IMR-90 (cell line): ENCODE results near the gene SPP1. TPM values are rescaled to one million over a fixed set of nuclear protein-coding genes. Genes with fewer than 3 reads are reported as not detected.

ENCODE experiments used
- ATAC-seq: fragments of 200-7000 bp; cut with Tn5 transposase; 2 replicates; pipeline ENCODE4 v1.9.1; 2020; ENCODE audit warnings: low read depth, mild to moderate bottlenecking, moderate library complexity
- BruUV-seq: library from RNA; stranded (reverse); fragments of 400-500 nt; replicated peaks from 2 replicates; lab custom pipeline; 2021; lab: Mats Ljungman, UMichigan
- CTCF ChIA-PET: fragments of 300-600 bp; formaldehyde crosslinking; extraction: SDS; loops from one replicate; lab custom pipeline; 2021; ENCODE audit warnings: antibody characterized with exemption; lab: Yijun Ruan, JAX
- POLR2A ChIA-PET: fragments of 300-600 bp; sonication (Branson Sonifier 250); formaldehyde crosslinking; loops from one replicate; lab custom pipeline; 2022; ENCODE audit warnings: antibody characterized with exemption; ENCODE audit not compliant: unreplicated experiment; lab: Charles Lee
- DNase-seq: peaks from one replicate; pipeline ENCODE4 v3.0.0; 2013
- H2AFZ ChIP-seq: replicated peaks from 2 replicates; pipeline ENCODE3; 2013; ENCODE audit warnings: low read length, mild to moderate bottlenecking; ENCODE audit not compliant: poor library complexity
- H2AK5ac ChIP-seq: 2 replicates; pipeline ENCODE4 v1.6.1; 2013; ENCODE audit warnings: low read depth, low read length, inconsistent platforms
- H2AK9ac ChIP-seq: replicated peaks from 2 replicates; pipeline ENCODE3; 2013; ENCODE audit warnings: mild to moderate bottlenecking, low read depth, low read length, moderate library complexity; ENCODE audit not compliant: poor library complexity
- H2BK120ac ChIP-seq: 2 replicates; pipeline ENCODE4 v1.6.1; 2013; ENCODE audit warnings: low read depth, low read length, inconsistent platforms
- H2BK15ac ChIP-seq: 3 replicates; pipeline ENCODE4 v1.6.1; 2013; ENCODE audit warnings: low read depth, low read length, inconsistent platforms
- H2BK20ac ChIP-seq: 2 replicates; pipeline ENCODE4 v1.6.1; 2013; ENCODE audit warnings: low read depth, mild to moderate bottlenecking, inconsistent platforms, low read length, moderate library complexity
- H2BK5ac ChIP-seq: 2 replicates; pipeline ENCODE4 v1.6.1; 2013; ENCODE audit warnings: mild to moderate bottlenecking, low read depth, low read length, inconsistent platforms; ENCODE audit not compliant: poor library complexity, severe bottlenecking
- H3K14ac ChIP-seq: replicated peaks from 2 replicates; pipeline ENCODE4 v1.6.1; 2013; ENCODE audit warnings: low read depth, low read length, inconsistent platforms
- H3K18ac ChIP-seq: 2 replicates; pipeline ENCODE4 v1.6.1; 2013; ENCODE audit warnings: low read depth, low read length, control low read depth
- H3K23ac ChIP-seq: 2 replicates; pipeline ENCODE4 v1.6.1; 2013; ENCODE audit warnings: low read depth, low read length, inconsistent platforms
- H3K27ac ChIP-seq: 2 replicates; pipeline ENCODE4 v1.5.1; 2013; ENCODE audit warnings: mild to moderate bottlenecking, control low read depth, low read length; ENCODE audit not compliant: insufficient read depth
- H3K27me3 ChIP-seq: 2 replicates; pipeline ENCODE4 v1.6.1; 2013; ENCODE audit warnings: low read length; ENCODE audit not compliant: control insufficient read depth, insufficient read depth
- H3K36me3 ChIP-seq: 2 replicates; pipeline ENCODE4 v1.6.1; 2013; ENCODE audit warnings: low read length, mixed read lengths; ENCODE audit not compliant: control insufficient read depth, insufficient read depth
- H3K4ac ChIP-seq: 2 replicates; pipeline ENCODE4 v1.6.1; 2013; ENCODE audit warnings: low read depth, low read length, inconsistent platforms
- H3K4me1 ChIP-seq: 2 replicates; pipeline ENCODE4 v1.6.1; 2013; ENCODE audit warnings: low read length, mixed read lengths; ENCODE audit not compliant: control insufficient read depth, insufficient read depth
- H3K4me2 ChIP-seq: 2 replicates; pipeline ENCODE4 v1.6.1; 2013; ENCODE audit warnings: low read depth, mild to moderate bottlenecking, control low read depth, low read length, moderate library complexity
- H3K4me3 ChIP-seq: 2 replicates; pipeline ENCODE4 v1.5.1; 2013; ENCODE audit warnings: low read depth, mild to moderate bottlenecking, control low read depth, low read length, moderate library complexity; ENCODE audit not compliant: insufficient read depth
- H3K56ac ChIP-seq: 2 replicates; pipeline ENCODE4 v1.6.1; 2013; ENCODE audit warnings: low read length, inconsistent platforms; ENCODE audit not compliant: insufficient read depth; ENCODE audit errors: extremely low read depth
- H3K79me1 ChIP-seq, 2 experiments: 2 replicates each; pipeline ENCODE4 v1.6.1; 2013; ENCODE audit warnings: low read length in 2 of 2, inconsistent platforms in 1 of 2, low read depth in 1 of 2
- H3K9ac ChIP-seq: 2 replicates; pipeline ENCODE4 v1.6.1; 2013; ENCODE audit warnings: low read depth, low read length, control low read depth
- H3K9me1 ChIP-seq: 2 replicates; pipeline ENCODE4 v1.6.1; 2013; ENCODE audit warnings: low read length, inconsistent platforms; ENCODE audit not compliant: insufficient read depth
- H3K9me3 ChIP-seq: 2 replicates; pipeline ENCODE4 v1.6.1; 2013; ENCODE audit warnings: low read length; ENCODE audit not compliant: control insufficient read depth, insufficient read depth
- H4K20me1 ChIP-seq: 2 replicates; pipeline ENCODE4 v1.6.1; 2013; ENCODE audit warnings: low read length, inconsistent platforms; ENCODE audit not compliant: insufficient read depth
- H4K5ac ChIP-seq: 2 replicates; pipeline ENCODE4 v1.6.1; 2013; ENCODE audit warnings: mild to moderate bottlenecking, low read depth, low read length, control low read depth
- H4K8ac ChIP-seq, 2 experiments: 2 replicates each; pipeline ENCODE4 v1.6.1; 2013; ENCODE audit warnings: low read depth in 2 of 2, low read length in 2 of 2, control low read depth in 1 of 2, inconsistent platforms in 1 of 2
- H4K91ac ChIP-seq: 2 replicates; pipeline ENCODE4 v1.6.1; 2013; ENCODE audit warnings: low read depth, low read length, inconsistent platforms; ENCODE audit not compliant: insufficient read depth
- CEBPB ChIP-seq: IDR thresholded peaks from 2 replicates; pipeline ENCODE4 v1.6.1; 2012; ENCODE audit warnings: low read depth, low read length, improper control_type of control experiment
- CHD1 ChIP-seq: IDR thresholded peaks from 2 replicates; pipeline ENCODE4 v1.6.1; 2012; ENCODE audit warnings: low read depth, low read length, improper control_type of control experiment
- FOS ChIP-seq: fragments of 150-350 bp; IDR thresholded peaks from 2 replicates; pipeline ENCODE4 v1.6.1; 2016; ENCODE audit warnings: low read depth, low read length
- MAZ ChIP-seq: IDR thresholded peaks from 2 replicates; pipeline ENCODE4 v1.6.1; 2012; ENCODE audit warnings: low read depth, mild to moderate bottlenecking, low read length, improper control_type of control experiment, moderate library complexity, borderline replicate concordance
- NFE2L2 ChIP-seq: fragments of 150-350 bp; IDR thresholded peaks from 2 replicates; pipeline ENCODE4 v1.6.1; 2016; ENCODE audit warnings: low read depth, mild to moderate bottlenecking, low read length
- POLR2A ChIP-seq: IDR thresholded peaks from 2 replicates; pipeline ENCODE4 v1.6.1; 2012; ENCODE audit warnings: mild to moderate bottlenecking, low read depth, low read length
- RAD21 ChIP-seq: IDR thresholded peaks from 2 replicates; pipeline ENCODE4 v1.6.1; 2012; ENCODE audit warnings: low read length, improper control_type of control experiment
- SMC3 ChIP-seq: fragments of 150-350 bp; IDR thresholded peaks from 2 replicates; pipeline ENCODE4 v1.6.1; 2016; ENCODE audit warnings: low read depth, mild to moderate bottlenecking, antibody characterized with exemption, low read length, moderate library complexity
- WGBS, 2 experiments: methylation state at CpG; one replicate each; pipeline versions ENCODE4 v1.1.5 to v1.1.7; 2013; ENCODE audit warnings: missing lambda C conversion rate in 2 of 2; ENCODE audit not compliant: insufficient read length in 1 of 2; ENCODE audit errors: extremely low coverage in 2 of 2; 5-methylcytosine and 5-hydroxymethylcytosine counted together
- dilution Hi-C: fragments of 300-500 bp; cut with HindIII; formaldehyde crosslinking; loops from one replicate; pipeline ENCODE4 v1.14.3; 2018; ENCODE audit warnings: low sequenced_read_pairs; ENCODE audit not compliant: unreplicated experiment
- in situ Hi-C: fragments of 300-500 bp; cut with MboI; formaldehyde crosslinking; loops from 3 replicates; pipeline ENCODE4 v1.14.3; 2019; ENCODE audit warnings: low sequenced_read_pairs, inconsistent platforms, mixed read lengths
- intact Hi-C: fragments of 100-400 bp; cut with micrococcal nuclease; formaldehyde crosslinking; loops from 2 replicates; pipeline ENCODE4 v1.10.0; 2022
- polyA plus RNA-seq, 3 experiments: library from polyadenylated mRNA; depleted of rRNA; stranded (reverse); fragments of >200 nt; gene quantifications; 2 replicates each; pipeline ENCODE4 v1.2.3, GENCODE V29; 2012; ENCODE audit warnings: low replicate concordance in 1 of 3
- total RNA-seq: library from RNA; depleted of rRNA; stranded (reverse); fragments of >200 nt; gene quantifications from 2 replicates; pipeline ENCODE4 v1.2.3, GENCODE V29; 2012
- TF ChIP-seq, protein P1 (sequence below): fragments of 150-350 bp; IDR thresholded peaks from 2 replicates; pipeline ENCODE4 v1.6.1; 2017; ENCODE audit warnings: mild to moderate bottlenecking, antibody characterized with exemption, low read length, low read depth
- TF ChIP-seq, protein P2 (sequence below): conservative IDR thresholded peaks from 2 replicates; pipeline ENCODE4 v1.5.1; 2012; ENCODE audit warnings: mild to moderate bottlenecking, low read depth, low read length, improper control_type of control experiment

The SPP1 gene
- total and polyA plus RNA-seq, 2 of the 4 experiments (the other 2 are of a cell fraction) = 0.18 to 0.50 TPM

DNA sequence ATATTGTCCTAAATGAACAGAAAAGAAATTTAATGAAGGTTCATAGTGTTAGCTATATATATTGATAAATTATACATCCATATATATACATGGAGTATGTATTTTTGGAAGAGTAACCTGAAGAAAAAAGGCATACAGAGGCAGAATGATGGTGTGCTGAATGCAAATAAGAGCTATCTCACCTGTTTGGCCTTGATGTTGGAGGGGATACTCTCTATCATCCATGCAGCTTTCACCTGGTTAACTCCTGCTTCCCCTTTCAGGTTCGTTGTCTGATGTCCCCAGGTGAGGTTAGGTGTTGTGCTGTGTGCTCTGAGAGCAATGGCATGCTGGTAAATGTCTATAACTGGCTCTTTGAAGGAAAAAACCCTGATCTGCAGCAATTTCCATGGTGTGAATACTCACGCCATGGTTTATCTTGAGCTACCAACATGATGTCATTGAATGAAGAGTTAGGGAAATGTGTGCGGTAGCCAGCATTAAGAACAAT lies 31.8 kb upstream of the SPP1 start:
- Histone ChIP-seq H3K23ac (no peak overlapping the region), H4K5ac (no peak overlapping the region), H3K14ac (no peak overlapping the region), H2BK5ac (no peak overlapping the region), H3K4me1 (no peaks in the 10 kb centered on the region), H3K9me3 (no peaks in the 10 kb centered on the region), H2BK15ac (no peak overlapping the region), H3K4me2 (no peak overlapping the region), H3K4ac (no peak overlapping the region), H2BK20ac (no peak overlapping the region), H3K79me1 (no peaks in the 10 kb centered on the region), H3K9ac (no peak overlapping the region), H4K91ac (no peak overlapping the region), H2AK5ac (no peak overlapping the region), H3K56ac (no peak overlapping the region), H3K4me3 (no peak overlapping the region), H3K18ac (no peak overlapping the region), H3K27ac (no peak overlapping the region), H3K27me3 (peaks cover 3% of the 10 kb centered on the region; the same call in 1 of the 2 replicates), H3K36me3 (no peaks in the 10 kb centered on the region), H2AK9ac (no peak overlapping the region), H4K8ac (no peak overlapping the region), H2AFZ (no peak overlapping the region), H3K9me1 (no peaks in the 10 kb centered on the region; the same call in 1 of the 2 replicates), H4K20me1 (no peaks in the 10 kb centered on the region), H2BK120ac (no peak overlapping the region)
- no CpG with 5 or more reads among the region's 3 CpGs for WGBS, 2 experiments
- no peak for ATAC-seq
- in situ Hi-C loops = no loop called here
- dilution Hi-C loops = no loop called here
- intact Hi-C loops = no loop called here
- TF ChIP-seq, protein P1, sequence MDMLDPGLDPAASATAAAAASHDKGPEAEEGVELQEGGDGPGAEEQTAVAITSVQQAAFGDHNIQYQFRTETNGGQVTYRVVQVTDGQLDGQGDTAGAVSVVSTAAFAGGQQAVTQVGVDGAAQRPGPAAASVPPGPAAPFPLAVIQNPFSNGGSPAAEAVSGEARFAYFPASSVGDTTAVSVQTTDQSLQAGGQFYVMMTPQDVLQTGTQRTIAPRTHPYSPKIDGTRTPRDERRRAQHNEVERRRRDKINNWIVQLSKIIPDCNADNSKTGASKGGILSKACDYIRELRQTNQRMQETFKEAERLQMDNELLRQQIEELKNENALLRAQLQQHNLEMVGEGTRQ = no peak
- TF ChIP-seq CEBPB = no peak
- TF ChIP-seq, protein P2, sequence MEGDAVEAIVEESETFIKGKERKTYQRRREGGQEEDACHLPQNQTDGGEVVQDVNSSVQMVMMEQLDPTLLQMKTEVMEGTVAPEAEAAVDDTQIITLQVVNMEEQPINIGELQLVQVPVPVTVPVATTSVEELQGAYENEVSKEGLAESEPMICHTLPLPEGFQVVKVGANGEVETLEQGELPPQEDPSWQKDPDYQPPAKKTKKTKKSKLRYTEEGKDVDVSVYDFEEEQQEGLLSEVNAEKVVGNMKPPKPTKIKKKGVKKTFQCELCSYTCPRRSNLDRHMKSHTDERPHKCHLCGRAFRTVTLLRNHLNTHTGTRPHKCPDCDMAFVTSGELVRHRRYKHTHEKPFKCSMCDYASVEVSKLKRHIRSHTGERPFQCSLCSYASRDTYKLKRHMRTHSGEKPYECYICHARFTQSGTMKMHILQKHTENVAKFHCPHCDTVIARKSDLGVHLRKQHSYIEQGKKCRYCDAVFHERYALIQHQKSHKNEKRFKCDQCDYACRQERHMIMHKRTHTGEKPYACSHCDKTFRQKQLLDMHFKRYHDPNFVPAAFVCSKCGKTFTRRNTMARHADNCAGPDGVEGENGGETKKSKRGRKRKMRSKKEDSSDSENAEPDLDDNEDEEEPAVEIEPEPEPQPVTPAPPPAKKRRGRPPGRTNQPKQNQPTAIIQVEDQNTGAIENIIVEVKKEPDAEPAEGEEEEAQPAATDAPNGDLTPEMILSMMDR = no peak
- TF ChIP-seq CHD1 = no peak
- TF ChIP-seq SMC3 = no peak
- TF ChIP-seq FOS = no peak
- no peak for TF ChIP-seq RAD21
- TF ChIP-seq POLR2A = no peak
- TF ChIP-seq NFE2L2 = no peak
- no peak for TF ChIP-seq MAZ
- BruUV-seq = no TSS peak
- no peak for DNase-seq
- POLR2A ChIA-PET = no interaction called here
- CTCF ChIA-PET = no interaction called here
